GM18909 (cell line): ENCODE measurements around the gene ZSCAN5B.
A peak's percentile ranks its signal among the peaks of the same experiment; 100 is the strongest.
"Not testable (repeated sequence)": the region's sequence is repeated elsewhere in the genome, so short reads cannot be mapped to it uniquely, and the experiment has no call there.

Source experiments
- ATAC-seq: cut with Tn5 transposase; IDR thresholded peaks from one replicate; pipeline ENCODE4 v1.9.1; 2021; ENCODE audit warnings: mild to moderate bottlenecking; ENCODE audit not compliant: unreplicated experiment, poor library complexity

ZSCAN5B gene

DNA sequence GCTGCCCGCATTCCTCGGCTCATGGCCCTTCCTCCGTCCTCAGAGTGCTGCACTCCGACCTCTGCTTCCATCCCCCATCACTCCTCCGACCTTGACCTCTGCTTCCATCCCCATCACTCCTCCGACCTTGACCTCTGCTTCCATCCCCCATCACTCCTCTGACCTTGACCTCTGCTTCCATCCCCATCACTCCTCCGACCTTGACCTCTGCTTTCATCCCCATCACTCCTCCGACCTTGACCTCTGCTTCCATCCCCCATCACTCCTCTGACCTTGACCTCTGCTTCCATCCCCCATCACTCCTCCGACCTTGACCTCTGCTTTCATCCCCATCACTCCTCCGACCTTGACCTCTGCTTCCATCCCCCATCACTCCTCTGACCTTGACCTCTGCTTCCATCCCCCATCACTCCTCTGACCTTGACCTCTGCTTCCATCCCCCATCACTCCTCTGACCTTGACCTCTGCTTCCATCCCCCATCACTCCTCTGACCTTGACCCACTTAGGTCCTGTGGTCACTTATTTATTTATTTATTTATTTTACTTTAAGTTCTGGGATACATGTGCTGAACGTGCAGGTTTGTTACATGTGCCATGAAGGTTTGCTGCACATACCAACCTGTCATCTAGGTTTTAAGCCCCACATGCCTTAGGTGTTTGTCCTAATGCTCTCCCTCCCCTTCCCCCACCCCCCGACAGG lies 48.5 kb downstream of the ZSCAN5B start:
- ATAC-seq, result not testable (repeated sequence)

DNA sequence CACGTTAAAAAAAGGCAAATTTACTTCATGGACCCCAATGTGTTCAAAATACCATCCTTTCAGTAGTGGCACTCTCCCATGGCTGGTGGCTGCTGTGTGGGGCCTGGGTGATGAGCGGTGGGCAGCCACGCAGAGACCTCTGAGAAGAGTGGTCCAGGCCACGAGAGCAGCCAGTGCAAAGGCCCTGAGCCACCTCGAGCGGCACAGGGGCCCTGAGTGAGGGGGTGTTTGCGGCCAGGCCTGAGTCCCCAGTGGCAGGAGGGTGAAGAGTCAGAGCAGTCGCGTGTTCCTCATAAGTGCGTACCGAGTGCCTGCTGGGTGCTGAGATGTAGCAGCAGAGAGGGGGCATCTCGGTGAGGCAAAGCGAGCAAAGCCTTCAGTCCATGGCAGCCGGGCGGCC lies 49.5 kb downstream of the ZSCAN5B start:
- no peak for ATAC-seq

DNA sequence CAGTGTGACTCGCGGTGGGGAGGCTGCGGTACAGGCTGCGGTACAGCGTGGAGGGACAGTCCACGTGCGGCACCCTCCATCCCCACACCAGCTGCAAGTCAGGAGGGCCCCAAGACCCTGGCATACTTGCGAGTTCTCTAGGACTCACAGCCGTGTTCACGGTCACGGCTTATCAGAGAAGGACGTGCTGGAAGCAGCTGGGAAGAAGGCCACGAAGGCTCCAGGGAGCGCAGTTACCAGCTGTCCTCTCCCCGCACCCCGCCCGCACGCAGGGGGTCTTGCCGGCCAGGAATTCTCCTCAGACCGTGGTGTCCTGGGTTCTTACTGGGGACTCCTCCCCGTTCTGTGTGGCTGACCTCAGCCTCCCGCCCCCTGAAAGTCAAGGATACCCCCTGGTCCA lies 50.3 kb downstream of the ZSCAN5B start:
- ATAC-seq, result no peak

DNA sequence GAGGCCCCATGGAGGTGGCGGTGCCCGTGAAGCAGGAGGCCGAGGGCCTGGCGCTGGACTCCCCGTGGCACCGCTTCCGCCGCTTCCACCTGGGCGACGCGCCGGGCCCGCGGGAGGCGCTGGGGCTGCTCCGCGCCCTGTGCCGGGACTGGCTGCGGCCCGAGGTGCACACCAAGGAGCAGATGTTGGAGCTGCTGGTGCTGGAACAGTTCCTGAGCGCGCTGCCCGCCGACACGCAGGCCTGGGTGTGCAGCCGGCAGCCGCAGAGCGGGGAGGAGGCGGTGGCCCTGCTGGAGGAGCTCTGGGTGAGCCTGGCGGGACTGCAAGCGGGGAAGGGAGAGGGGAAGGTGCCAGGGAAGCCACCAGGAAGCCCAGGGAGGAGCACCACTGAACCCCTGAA lies 50.7 kb downstream of the ZSCAN5B start:
- ATAC-seq, result no peak

DNA sequence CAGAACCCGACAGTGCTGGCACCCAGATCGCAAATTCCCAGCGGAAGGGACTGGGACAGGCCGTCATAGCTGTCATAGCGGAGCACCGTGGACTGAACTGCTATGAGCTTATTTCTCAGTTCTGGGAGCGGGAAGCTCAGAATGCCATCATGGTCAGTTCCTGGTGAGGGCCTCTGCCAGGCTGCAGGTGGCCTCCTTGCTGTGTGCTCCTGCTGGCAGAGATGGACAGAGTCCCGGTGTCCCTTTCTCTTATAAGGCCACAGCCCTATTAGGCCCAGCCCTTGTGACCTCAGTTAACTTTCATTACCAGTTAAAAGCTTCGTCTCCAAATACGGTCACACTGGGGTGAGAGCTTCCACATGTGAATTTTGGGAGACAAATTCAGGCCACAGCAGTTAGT lies 51.9 kb downstream of the ZSCAN5B start:
- ATAC-seq, result no peak

DNA sequence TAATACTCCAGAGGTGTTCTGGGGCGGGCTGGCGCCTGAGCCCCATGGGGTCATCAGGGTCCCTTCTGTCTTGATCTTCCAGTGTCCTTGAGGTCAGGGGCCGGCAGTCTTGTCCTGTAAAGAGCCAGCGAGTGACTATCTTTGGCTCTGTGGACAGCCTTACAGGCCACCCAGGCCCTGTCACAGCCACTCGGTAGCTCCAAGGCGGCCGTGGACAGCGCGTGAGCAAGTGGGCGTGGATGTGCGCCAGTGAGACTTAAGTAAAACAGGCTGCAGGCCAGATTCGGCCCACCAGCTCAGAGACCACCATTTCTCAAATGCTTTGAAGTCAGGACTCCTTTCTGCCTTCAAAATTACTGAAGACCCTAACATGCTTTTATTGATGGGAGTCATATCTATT lies 52.8 kb downstream of the ZSCAN5B start:
- no peak for ATAC-seq

DNA sequence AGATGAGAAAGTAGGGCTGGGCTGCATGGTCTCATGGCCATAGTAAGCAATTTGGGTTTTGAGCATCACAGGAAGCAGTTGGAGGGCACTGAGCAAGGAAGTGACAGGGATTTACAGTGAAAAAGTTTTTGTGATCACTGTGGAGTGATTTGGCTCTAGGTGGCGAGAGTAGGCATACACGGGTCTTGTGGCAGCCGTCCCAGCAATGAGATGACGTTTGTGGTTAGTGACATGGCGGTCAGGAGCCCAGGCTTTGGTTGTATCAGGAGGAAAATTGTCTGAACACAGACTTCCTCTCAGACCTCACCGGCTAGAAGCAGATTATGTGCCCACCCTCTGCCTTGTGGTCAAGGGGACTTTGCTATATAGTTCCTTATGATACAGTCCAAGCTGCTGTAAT lies 53.2 kb downstream of the ZSCAN5B start:
- no peak for ATAC-seq

DNA sequence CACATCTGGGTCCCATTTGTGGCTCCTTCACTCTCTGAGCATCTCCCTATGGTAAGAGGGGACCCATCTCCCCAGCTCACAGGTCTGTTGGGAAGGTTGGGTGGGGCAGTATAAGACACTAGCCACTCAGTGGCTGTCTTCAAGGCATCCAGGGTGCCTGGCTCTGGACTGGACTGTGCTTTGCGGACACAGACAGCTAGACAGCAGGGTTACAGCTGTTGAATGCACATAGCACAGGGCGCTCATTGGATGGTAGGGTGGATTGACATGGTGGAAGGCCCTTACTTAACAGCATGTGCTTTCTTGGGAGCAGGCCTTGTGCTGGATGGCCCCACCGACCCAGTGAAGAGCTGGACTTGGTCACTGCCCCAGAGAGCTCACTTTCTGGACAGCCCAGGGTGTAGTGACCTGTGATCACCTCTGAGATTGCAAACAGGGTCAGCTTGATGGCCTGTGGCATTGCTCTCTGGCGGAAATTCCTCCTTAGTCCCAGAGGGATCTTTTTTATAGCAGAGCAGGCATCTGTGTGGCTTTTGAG lies 54.6 kb downstream of the ZSCAN5B start:
- ATAC-seq, result no peak

DNA sequence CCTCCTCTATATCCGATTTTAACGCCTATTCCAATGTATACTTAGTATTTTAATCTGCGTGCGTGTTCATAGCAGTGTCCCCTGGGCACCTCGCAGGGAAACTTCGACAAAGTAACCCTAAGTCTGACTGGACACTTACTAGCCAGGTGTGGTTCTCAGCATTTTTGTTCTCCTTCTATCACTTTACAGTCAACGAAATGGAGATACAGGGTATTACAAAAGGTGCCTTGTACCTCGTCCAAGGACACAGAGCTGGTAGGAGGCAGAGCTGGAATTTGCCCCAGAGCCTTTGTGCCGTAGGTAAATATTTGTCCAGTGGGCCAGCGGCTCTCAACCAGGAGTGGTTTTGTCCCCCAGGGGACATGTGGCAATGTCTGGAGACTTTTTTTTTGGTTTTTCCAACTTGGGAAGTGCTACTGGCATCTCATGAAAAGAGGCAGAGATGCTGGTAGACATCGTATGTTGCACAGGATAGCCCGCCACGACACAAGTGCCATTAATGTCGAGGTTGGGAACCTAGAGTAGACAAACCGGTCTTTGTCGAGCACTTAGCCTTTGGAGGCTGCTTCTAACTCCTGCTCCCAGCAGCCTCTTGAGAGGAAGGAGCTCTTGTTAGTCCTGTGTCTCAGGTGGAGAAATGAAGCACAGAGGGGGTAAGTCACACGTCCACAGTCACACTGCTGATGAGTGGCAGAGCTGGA lies 55.3 kb downstream of the ZSCAN5B start:
- no peak for ATAC-seq

DNA sequence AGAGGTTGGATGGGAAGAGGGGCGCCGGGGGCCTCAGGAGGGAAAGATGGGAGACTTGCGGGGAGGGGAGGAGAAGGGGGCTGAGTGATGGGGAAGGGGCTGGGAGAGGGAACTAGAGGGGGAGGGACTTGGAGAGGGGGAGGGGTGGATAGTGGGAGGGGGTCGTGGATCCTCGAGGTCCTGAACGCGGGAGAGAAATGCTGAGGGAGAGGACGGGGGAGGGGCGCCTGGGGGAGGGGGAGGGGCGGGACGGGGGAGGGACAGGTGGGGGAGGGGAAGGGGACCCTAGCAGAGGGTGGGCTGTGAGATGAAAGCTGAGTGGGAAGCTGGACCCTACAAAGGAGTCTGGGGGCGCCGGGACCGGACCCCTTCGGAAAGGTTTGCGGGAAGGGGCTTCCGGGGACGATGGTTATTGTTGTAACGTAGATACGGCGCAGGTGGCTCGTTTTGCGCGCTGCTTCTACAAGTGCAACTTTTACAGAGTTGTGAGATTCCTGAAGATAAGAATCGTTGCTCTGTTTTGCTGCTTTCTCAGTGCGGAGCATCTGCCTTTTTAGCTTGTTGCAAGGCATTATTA lies 56.1 kb downstream of the ZSCAN5B start:
- ATAC-seq, result no peak

DNA sequence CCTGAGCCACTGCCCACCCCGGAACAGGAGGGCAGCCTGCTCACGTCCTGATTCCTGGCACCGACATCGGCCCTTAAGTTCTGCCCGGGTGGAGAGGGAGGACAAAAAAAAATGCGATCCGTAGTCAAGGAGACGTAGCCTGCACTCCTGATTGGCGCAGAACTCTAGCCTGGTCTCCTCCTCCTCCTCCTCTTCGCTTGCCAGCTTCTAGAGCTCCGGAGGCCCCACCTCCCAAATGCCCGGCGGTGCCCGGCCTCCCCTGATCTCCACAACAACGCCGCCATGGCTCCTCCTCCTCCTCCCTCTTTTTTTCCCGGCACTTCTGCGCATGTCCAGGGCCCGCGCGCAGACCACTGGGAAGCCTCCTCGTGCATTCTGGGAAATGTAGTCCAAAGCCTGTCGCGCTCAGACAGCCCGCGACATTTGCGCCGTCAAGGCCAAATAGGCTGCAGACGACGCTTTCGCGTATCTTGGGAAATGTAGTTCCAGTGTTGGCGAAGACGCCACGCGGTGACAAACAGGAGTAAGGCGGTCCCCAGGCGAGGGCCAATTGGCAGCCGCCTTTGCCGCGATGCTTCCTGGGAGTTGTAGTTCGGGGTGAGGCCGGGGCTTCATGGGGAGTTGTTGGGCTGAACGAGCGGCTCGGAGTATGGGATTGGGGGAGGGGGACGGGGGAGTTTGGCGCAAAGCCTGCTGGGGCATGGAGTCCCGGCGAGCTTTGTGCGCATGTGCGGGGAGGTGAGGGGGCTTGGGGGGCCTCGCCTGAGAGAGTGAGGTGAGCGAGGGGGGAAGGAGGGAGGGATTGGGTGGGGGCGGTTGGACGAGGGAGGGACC lies 56.8 kb downstream of the ZSCAN5B start, which contains the start of gene ZNF444:
ZNF444 (plus strand) TSS at position 705 of the 834 bp plus-strand sequence. CDS start 5,625 bp downstream, outside the sequence.
- ATAC-seq, result peak; percentile 91

DNA sequence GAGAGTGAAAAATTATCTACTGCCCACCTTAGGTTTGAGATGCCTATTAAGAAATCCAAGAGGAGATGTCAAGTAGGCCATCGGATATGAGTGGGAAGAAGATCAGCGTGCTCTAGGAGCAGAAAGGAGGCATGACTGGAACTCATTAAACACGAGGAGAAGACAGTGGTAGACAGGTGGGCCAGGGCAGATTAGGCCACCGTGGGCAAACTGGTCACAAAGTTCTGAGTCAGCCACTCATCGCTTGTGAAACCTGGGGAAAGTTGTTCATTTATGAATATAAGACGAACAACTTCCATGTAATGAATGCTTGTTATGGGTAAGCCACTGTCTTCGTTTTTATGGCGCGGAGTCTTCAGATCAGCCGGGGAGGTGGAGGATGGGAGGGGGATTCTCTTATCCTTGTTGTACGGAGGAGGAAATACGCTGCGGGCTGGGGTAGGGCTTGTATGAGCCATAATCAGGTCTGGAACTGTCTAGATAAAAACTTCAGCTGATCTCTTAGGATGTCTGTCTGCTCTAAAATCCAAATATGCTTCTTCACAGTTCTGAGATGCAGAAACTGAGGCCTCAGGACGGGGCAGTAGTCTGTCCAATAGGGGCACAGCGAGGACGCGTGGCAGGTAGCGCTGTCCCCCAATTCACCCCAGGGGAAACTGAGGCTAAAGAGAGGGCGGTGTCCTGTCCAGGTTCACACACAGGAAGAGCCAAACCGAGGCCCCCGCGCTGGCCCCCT lies 57.6 kb downstream of the ZSCAN5B start:
- ATAC-seq, result no peak
